Measurements from ENCODE around the gene P2RY2. TPM values are rescaled to one million over a fixed set of nuclear protein-coding genes. Genes with fewer than 3 reads are reported as not detected.
A peak's percentile ranks its signal among the peaks of the same experiment; 100 is the strongest.

Gene P2RY2
- total and polyA plus RNA-seq, 2 experiments from 2014 or later, result 0.63 to 1.6 TPM

DNA sequence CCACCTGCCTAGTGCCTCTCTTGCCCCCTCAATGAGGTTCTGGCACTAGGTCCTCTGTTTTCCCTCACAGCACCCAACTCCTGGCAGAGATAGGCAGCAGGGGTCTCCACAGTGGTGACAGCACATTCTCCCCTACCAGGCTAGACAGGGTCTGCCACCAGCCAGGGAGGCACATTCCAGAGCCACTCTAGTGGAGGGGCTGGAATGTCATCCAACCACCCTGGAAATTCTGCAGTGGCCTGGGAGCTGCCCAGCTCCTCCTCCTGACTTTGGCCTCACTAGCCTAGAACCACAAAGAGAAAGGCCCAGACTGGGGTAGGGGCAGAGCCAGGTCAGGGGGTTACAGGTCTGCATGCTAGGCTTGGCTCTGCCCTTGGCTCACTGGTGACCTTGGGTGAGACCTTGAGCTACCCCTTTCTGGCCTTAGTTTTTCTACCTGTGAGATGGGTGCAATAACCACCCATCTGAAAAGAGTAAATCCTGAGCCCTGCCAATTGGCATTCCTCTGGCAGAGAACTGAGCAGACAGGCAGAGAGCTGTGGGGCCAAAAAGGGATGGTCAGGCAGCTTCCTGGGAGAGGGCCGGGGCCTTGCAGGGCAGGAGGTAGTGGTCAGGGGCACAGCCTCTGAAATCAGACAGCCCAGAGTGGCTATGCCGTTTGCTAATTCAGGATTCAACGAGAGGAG, 7.1 kb downstream of the P2RY2 start:
- Histone ChIP-seq H3K4me1 (ENCODE audit: insufficient read depth) (peaks cover 12% of the 10 kb centered on the region), H3K9me2 (ENCODE audit: insufficient read depth) (0 out of 2 replicates have a peak, but pooled peaks cover 3% of the 10 kb centered on the region), H2AFZ (no peak overlapping the region), H3K27ac (ENCODE audit: low read depth) (no peak overlapping the region), H3K4me2 (no peak overlapping the region), H3K4me3 (no peak overlapping the region), H3F3A (replicated peaks; ENCODE audit: low read depth) (no peaks in the 10 kb centered on the region), H3K27me3 (ENCODE audit: insufficient read depth) (peaks cover 4% of the 10 kb centered on the region; the same call in 1 of the 2 replicates), H3K79me2 (replicated peaks; ENCODE audit: insufficient read depth) (no peaks in the 10 kb centered on the region), H4K20me1 (replicated peaks; ENCODE audit: insufficient read depth) (no peaks in the 10 kb centered on the region), H3K36me3 (ENCODE audit: insufficient read depth) (no peaks in the 10 kb centered on the region)
- no peaks in the 10 kb centered on the region for H3K9me3 Mint-ChIP-seq
- peaks cover 13% of the 10 kb centered on the region for H3K27me3 Mint-ChIP-seq (ENCODE audit: insufficient read depth, low read depth, poor library complexity)
- ATAC-seq, result no peak
- H3K36me3 Mint-ChIP-seq (ENCODE audit: low read depth), result no peaks in the 10 kb centered on the region; the same call in 2 of the 3 replicates
- H3K4me1 Mint-ChIP-seq, result peaks cover 25% of the 10 kb centered on the region
- no peak for TF ChIP-seq NANOG (IDR thresholded peaks at IDR 0.05; ENCODE audit: borderline replicate concordance)
- TF ChIP-seq, protein P1, sequence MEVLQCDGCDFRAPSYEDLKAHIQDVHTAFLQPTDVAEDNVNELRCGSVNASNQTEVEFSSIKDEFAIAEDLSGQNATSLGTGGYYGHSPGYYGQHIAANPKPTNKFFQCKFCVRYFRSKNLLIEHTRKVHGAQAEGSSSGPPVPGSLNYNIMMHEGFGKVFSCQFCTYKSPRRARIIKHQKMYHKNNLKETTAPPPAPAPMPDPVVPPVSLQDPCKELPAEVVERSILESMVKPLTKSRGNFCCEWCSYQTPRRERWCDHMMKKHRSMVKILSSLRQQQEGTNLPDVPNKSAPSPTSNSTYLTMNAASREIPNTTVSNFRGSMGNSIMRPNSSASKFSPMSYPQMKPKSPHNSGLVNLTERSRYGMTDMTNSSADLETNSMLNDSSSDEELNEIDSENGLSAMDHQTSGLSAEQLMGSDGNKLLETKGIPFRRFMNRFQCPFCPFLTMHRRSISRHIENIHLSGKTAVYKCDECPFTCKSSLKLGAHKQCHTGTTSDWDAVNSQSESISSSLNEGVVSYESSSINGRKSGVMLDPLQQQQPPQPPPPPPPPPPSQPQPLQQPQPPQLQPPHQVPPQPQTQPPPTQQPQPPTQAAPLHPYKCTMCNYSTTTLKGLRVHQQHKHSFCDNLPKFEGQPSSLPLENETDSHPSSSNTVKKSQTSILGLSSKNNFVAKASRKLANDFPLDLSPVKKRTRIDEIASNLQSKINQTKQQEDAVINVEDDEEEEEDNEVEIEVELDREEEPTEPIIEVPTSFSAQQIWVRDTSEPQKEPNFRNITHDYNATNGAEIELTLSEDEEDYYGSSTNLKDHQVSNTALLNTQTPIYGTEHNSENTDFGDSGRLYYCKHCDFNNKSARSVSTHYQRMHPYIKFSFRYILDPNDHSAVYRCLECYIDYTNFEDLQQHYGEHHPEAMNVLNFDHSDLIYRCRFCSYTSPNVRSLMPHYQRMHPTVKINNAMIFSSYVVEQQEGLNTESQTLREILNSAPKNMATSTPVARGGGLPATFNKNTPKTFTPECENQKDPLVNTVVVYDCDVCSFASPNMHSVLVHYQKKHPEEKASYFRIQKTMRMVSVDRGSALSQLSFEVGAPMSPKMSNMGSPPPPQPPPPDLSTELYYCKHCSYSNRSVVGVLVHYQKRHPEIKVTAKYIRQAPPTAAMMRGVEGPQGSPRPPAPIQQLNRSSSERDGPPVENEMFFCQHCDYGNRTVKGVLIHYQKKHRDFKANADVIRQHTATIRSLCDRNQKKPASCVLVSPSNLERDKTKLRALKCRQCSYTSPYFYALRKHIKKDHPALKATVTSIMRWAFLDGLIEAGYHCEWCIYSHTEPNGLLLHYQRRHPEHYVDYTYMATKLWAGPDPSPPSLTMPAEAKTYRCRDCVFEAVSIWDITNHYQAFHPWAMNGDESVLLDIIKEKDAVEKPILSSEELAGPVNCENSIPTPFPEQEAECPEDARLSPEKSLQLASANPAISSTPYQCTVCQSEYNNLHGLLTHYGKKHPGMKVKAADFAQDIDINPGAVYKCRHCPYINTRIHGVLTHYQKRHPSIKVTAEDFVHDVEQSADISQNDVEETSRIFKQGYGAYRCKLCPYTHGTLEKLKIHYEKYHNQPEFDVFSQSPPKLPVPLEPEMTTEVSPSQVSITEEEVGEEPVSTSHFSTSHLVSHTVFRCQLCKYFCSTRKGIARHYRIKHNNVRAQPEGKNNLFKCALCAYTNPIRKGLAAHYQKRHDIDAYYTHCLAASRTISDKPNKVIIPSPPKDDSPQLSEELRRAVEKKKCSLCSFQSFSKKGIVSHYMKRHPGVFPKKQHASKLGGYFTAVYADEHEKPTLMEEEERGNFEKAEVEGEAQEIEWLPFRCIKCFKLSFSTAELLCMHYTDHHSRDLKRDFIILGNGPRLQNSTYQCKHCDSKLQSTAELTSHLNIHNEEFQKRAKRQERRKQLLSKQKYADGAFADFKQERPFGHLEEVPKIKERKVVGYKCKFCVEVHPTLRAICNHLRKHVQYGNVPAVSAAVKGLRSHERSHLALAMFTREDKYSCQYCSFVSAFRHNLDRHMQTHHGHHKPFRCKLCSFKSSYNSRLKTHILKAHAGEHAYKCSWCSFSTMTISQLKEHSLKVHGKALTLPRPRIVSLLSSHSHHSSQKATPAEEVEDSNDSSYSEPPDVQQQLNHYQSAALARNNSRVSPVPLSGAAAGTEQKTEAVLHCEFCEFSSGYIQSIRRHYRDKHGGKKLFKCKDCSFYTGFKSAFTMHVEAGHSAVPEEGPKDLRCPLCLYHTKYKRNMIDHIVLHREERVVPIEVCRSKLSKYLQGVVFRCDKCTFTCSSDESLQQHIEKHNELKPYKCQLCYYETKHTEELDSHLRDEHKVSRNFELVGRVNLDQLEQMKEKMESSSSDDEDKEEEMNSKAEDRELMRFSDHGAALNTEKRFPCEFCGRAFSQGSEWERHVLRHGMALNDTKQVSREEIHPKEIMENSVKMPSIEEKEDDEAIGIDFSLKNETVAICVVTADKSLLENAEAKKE (CRISPR knock-in tag; IDR thresholded peaks at IDR 0.05), result no peak
- H3K4me3 Mint-ChIP-seq, result no peak overlapping the region
- peak; percentile 51 for DNase-seq (ENCODE audit: low spot score)
- no peak overlapping the region for H3K27ac Mint-ChIP-seq

DNA sequence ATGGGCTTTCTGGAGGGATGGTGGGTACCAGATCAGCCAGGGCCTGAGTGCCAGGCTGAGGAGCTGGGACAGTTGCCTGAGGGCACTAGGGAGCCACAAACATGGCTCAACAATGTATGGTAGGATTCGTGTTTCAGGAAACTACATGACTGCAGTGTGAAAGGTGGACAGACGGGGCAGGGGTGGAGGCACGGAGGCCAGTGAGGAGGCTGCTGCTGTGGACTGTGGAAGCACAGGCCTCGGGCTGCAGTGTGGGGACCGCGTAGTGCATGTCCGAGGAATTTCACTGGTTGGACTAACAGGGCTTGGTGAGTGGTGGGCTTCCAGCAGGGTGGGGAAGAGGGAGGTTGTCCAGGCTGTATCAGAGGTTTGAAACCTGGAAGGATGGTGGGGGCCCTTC, 7.8 kb downstream of the P2RY2 start:
- Mint-ChIP-seq H3K4me1 (peaks cover 25% of the 10 kb centered on the region), H3K36me3 (ENCODE audit: low read depth) (no peaks in the 10 kb centered on the region; the same call in 2 of the 3 replicates), H3K4me3 (no peak overlapping the region), H3K27ac (no peak overlapping the region), H3K9me3 (no peaks in the 10 kb centered on the region), H3K27me3 (ENCODE audit: insufficient read depth, low read depth, poor library complexity) (peaks cover 10% of the 10 kb centered on the region)
- ATAC-seq (no peak), DNase-seq (ENCODE audit: low spot score) (no peak)
- Histone ChIP-seq H3K36me3 (ENCODE audit: insufficient read depth) (no peaks in the 10 kb centered on the region), H3K27me3 (ENCODE audit: insufficient read depth) (no peaks in the 10 kb centered on the region), H3F3A (replicated peaks; ENCODE audit: low read depth) (no peaks in the 10 kb centered on the region), H3K4me1 (ENCODE audit: insufficient read depth) (peaks cover 12% of the 10 kb centered on the region), H3K27ac (ENCODE audit: low read depth) (no peak overlapping the region), H3K4me2 (no peak overlapping the region), H3K9me2 (ENCODE audit: insufficient read depth) (0 out of 2 replicates have a peak, but pooled peaks cover 3% of the 10 kb centered on the region), H3K79me2 (replicated peaks; ENCODE audit: insufficient read depth) (no peaks in the 10 kb centered on the region), H4K20me1 (replicated peaks; ENCODE audit: insufficient read depth) (no peaks in the 10 kb centered on the region), H3K4me3 (no peak overlapping the region), H2AFZ (no peak overlapping the region)
- TF ChIP-seq, protein P1 (CRISPR knock-in tag; IDR thresholded peaks at IDR 0.05), result no peak

All from GM23338 (cell line).